Liver (tissue), 9 donors: ENCODE data around the gene FRS2. TPM values are rescaled to one million over a fixed set of nuclear protein-coding genes. Genes with fewer than 3 reads are reported as not detected.

Experiments
- DNase-seq: peaks from one replicate; pipeline ENCODE4 v3.0.0-alpha.2; 2017; ENCODE audit warnings: low spot score
- H3K27ac ChIP-seq, 2 donors: one replicate each; pipeline ENCODE4 v1.7.0; 2013; ENCODE audit warnings: inconsistent platforms in 2 of 2, low read length in 2 of 2, control low read depth in 1 of 2, low read depth in 1 of 2, mild to moderate bottlenecking in 1 of 2
- H3K27me3 ChIP-seq, 4 donors: one replicate each; pipeline versions ENCODE4 v1.6.1 to v1.7.0; 2013; ENCODE audit warnings: low read length in 3 of 4, inconsistent platforms in 1 of 4, mild to moderate bottlenecking in 1 of 4, moderate library complexity in 1 of 4; ENCODE audit not compliant: control insufficient read depth in 4 of 4, insufficient read depth in 4 of 4
- H3K36me3 ChIP-seq, 4 donors: one replicate each; pipeline versions ENCODE4 v1.6.1 to v1.7.0; 2013; ENCODE audit warnings: low read length in 3 of 4, mild to moderate bottlenecking in 3 of 4, low read depth in 1 of 4, moderate library complexity in 1 of 4; ENCODE audit not compliant: control insufficient read depth in 4 of 4, insufficient read depth in 3 of 4
- H3K4me1 ChIP-seq, 4 donors: one replicate each; pipeline versions ENCODE4 v1.6.1 to v1.7.0; 2013; ENCODE audit warnings: low read length in 3 of 4, mild to moderate bottlenecking in 3 of 4, moderate library complexity in 1 of 4; ENCODE audit not compliant: control insufficient read depth in 4 of 4, insufficient read depth in 4 of 4
- H3K4me3 ChIP-seq, 3 donors: one replicate each; pipeline versions ENCODE4 v1.6.1 to v1.7.0; 2013; ENCODE audit warnings: low read length in 3 of 3, control low read depth in 1 of 3, low read depth in 1 of 3, mild to moderate bottlenecking in 1 of 3
- H3K9ac ChIP-seq, 2 donors: one replicate each; pipeline ENCODE4 v1.7.0; 2013; ENCODE audit warnings: low read length in 2 of 2, mild to moderate bottlenecking in 2 of 2, moderate library complexity in 2 of 2, control low read depth in 1 of 2, low read depth in 1 of 2
- H3K9me3 ChIP-seq, 4 donors: one replicate each; pipeline versions ENCODE4 v1.6.1 to v1.7.0; 2013; ENCODE audit warnings: low read length in 3 of 4; ENCODE audit not compliant: control insufficient read depth in 4 of 4
- ATF3 ChIP-seq: IDR thresholded peaks from 2 replicates; pipeline ENCODE4 v1.6.1; 2016; ENCODE audit warnings: antibody characterized with exemption
- CTCF ChIP-seq: fragments of 150-350 bp; IDR thresholded peaks from 2 replicates; pipeline ENCODE4 v1.5.1; 2017; ENCODE audit warnings: improper control_type of control experiment, low read depth, low read length; ENCODE audit not compliant: missing input control
- FOXA1 ChIP-seq: IDR thresholded peaks from 2 replicates; pipeline ENCODE4 v1.6.1; 2016; ENCODE audit warnings: antibody characterized with exemption
- FOXA2 ChIP-seq: IDR thresholded peaks from 2 replicates; pipeline ENCODE4 v1.6.1; 2016; ENCODE audit warnings: antibody characterized with exemption
- GABPA ChIP-seq, 2 donors: IDR thresholded peaks in 1 of 2; conservative IDR thresholded peaks in 1 of 2; 2 replicates each; pipeline ENCODE4 v1.6.1; 2016; ENCODE audit warnings: antibody characterized with exemption in 2 of 2, mild to moderate bottlenecking in 1 of 2, moderate library complexity in 1 of 2
- HNF4A ChIP-seq, 2 donors: conservative IDR thresholded peaks; 2 replicates each; pipeline ENCODE4 v1.6.1; 2016; ENCODE audit warnings: antibody characterized with exemption in 2 of 2, mild to moderate bottlenecking in 2 of 2
- HNF4G ChIP-seq: IDR thresholded peaks from 2 replicates; pipeline ENCODE4 v1.6.1; 2016; ENCODE audit warnings: antibody characterized with exemption
- JUND ChIP-seq, 2 donors: IDR thresholded peaks; 2 replicates each; pipeline ENCODE4 v1.6.1; 2016; ENCODE audit warnings: antibody characterized with exemption in 2 of 2
- MAX ChIP-seq: IDR thresholded peaks from 2 replicates; pipeline ENCODE4 v1.6.1; 2016; ENCODE audit warnings: antibody characterized with exemption
- NR2F2 ChIP-seq: IDR thresholded peaks from 2 replicates; pipeline ENCODE4 v1.6.1; 2016; ENCODE audit warnings: antibody characterized with exemption
- RAD21 ChIP-seq, 2 donors: IDR thresholded peaks; 2 replicates each; pipeline ENCODE4 v1.6.1; 2016; ENCODE audit warnings: antibody characterized with exemption in 2 of 2, mild to moderate bottlenecking in 2 of 2
- REST ChIP-seq: IDR thresholded peaks from 2 replicates; pipeline ENCODE4 v1.6.1; 2016; ENCODE audit warnings: antibody characterized with exemption, mild to moderate bottlenecking
- RXRA ChIP-seq, 2 donors: IDR thresholded peaks; 2 replicates each; pipeline ENCODE4 v1.6.1; 2017 to 2018; ENCODE audit warnings: antibody characterized with exemption in 2 of 2, mild to moderate bottlenecking in 1 of 2
- SP1 ChIP-seq: IDR thresholded peaks from 2 replicates; pipeline ENCODE4 v1.6.1; 2018; ENCODE audit warnings: antibody characterized with exemption, mild to moderate bottlenecking
- TAF1 ChIP-seq: conservative IDR thresholded peaks from 2 replicates; pipeline ENCODE4 v1.6.1; 2016; ENCODE audit warnings: antibody characterized with exemption, mild to moderate bottlenecking
- YY1 ChIP-seq: IDR thresholded peaks from 2 replicates; pipeline ENCODE4 v1.6.1; 2016; ENCODE audit warnings: antibody characterized with exemption, mild to moderate bottlenecking
- ZBTB33 ChIP-seq: IDR thresholded peaks from 2 replicates; pipeline ENCODE4 v1.6.1; 2016; ENCODE audit warnings: antibody characterized with exemption
- WGBS: extraction: QIAGEN DNeasy Blood & Tissue Kit; methylation state at CpG from one replicate; pipeline ENCODE4 v1.1.7; 2013; 5-methylcytosine and 5-hydroxymethylcytosine counted together
- polyA plus RNA-seq, 2 donors: library from polyadenylated mRNA; stranded (reverse) in 1 of 2; unstranded in 1 of 2; fragments of 200-250 nt in 1 of 2; fragments of >200 nt in 1 of 2; fragmentation: Nextera tagmentation in 1 of 2; extraction: Ambion mirVana in 1 of 2; gene quantifications; one replicate each; pipeline versions ENCODE4 v1.2.1 to v1.2.3, GENCODE V29; 2013 to 2015
- total RNA-seq, 2 donors: library from RNA; depleted of rRNA; stranded (reverse); fragments of >200 nt; gene quantifications; one replicate each; pipeline ENCODE4 v1.2.3, GENCODE V29; 2014
- donor health status: healthy.
- donor health status: healthy.
- donor health status: healthy.
- donor health status: healthy.
- donor health status: healthy.

Gene FRS2
- total and polyA plus RNA-seq, 4 donors, result 7.0 to 24.0 (median 21.9) TPM

- WGBS, result 92% methylated on average over 1 of the region's 1 CpG
- DNase-seq, result no peak
- peaks cover 0 to 16% (median 15%) of the 10 kb centered on the region in 4 donors for H3K4me1 ChIP-seq
Observed at GRCh38 chr12:69508621-69509020, 38.4 kb downstream of the FRS2 start.

More at GRCh38 chr12:69508621-69509020, 38.4 kb downstream of the FRS2 start:
- no peak overlapping the region for H3K4me3 ChIP-seq
- no peaks in the 10 kb centered on the region for H3K36me3 ChIP-seq
- H3K9ac ChIP-seq, result no peak overlapping the region
- TF ChIP-seq JUND (IDR thresholded peaks at IDR 0.05) (no peak), YY1 (no peak), RXRA (IDR thresholded peaks at IDR 0.05) (no peak), GABPA (IDR thresholded peaks at IDR 0.05 in 1 of 2, conservative IDR thresholded peaks at IDR 0.05 in 1 of 2) (no peak), MAX (no peak), SP1 (no peak), NR2F2 (no peak), HNF4A (conservative IDR thresholded peaks at IDR 0.05) (no peak), ATF3 (no peak), RAD21 (IDR thresholded peaks at IDR 0.05) (no peak), FOXA2 (no peak), FOXA1 (no peak), REST (no peak), HNF4G (no peak), ZBTB33 (no peak), TAF1 (no peak), CTCF (no peak)
- no peaks in the 10 kb centered on the region for H3K27me3 ChIP-seq
- no peaks in the 10 kb centered on the region for H3K9me3 ChIP-seq
- H3K27ac ChIP-seq, result no peak overlapping the region
